ENCODE measurements around the gene ENPP1.

The ENPP1 gene

GRCh38 chr6:131762984-131763383, 44.8 kb upstream of the ENPP1 start:
- H3K4me3 ChIP-seq (ENCODE audit: low read depth, low read length) = no peak overlapping the region
- no peak overlapping the region for H3K27ac ChIP-seq
- no peaks in the 10 kb centered on the region for H3K36me3 ChIP-seq (ENCODE audit: control insufficient read depth, insufficient read depth, low read length)
- no peaks in the 10 kb centered on the region for H3K79me2 ChIP-seq
- H3K27me3 ChIP-seq (ENCODE audit: control insufficient read depth, insufficient read depth, low read length) = no peaks in the 10 kb centered on the region
- TF ChIP-seq CTCF (IDR thresholded peaks at IDR 0.05) = no peak
- H3K4me1 ChIP-seq = no peaks in the 10 kb centered on the region
- no peak overlapping the region for H2AFZ ChIP-seq
- no peaks in the 10 kb centered on the region for H3K9me3 ChIP-seq (ENCODE audit: control insufficient read depth, low read length)
- H3K4me2 ChIP-seq (ENCODE audit: low read length) = no peak overlapping the region
- no peak overlapping the region for H3K9ac ChIP-seq

GRCh38 chr6:131763749-131764148, 44.1 kb upstream of the ENPP1 start:
- Histone ChIP-seq H3K27ac (no peak overlapping the region), H3K27me3 (ENCODE audit: control insufficient read depth, insufficient read depth, low read length) (no peaks in the 10 kb centered on the region), H2AFZ (no peak overlapping the region), H3K4me1 (no peaks in the 10 kb centered on the region), H3K4me2 (ENCODE audit: low read length) (no peak overlapping the region), H3K9ac (no peak overlapping the region), H3K9me3 (ENCODE audit: control insufficient read depth, low read length) (no peaks in the 10 kb centered on the region), H3K79me2 (no peaks in the 10 kb centered on the region), H3K4me3 (ENCODE audit: low read depth, low read length) (no peak overlapping the region), H3K36me3 (ENCODE audit: control insufficient read depth, insufficient read depth, low read length) (no peaks in the 10 kb centered on the region)
- no peak for TF ChIP-seq CTCF (IDR thresholded peaks at IDR 0.05)

GRCh38 chr6:131764350-131764749, 43.5 kb upstream of the ENPP1 start:
- no peak for TF ChIP-seq CTCF (IDR thresholded peaks at IDR 0.05)
- Histone ChIP-seq H3K9me3 (ENCODE audit: control insufficient read depth, low read length) (no peaks in the 10 kb centered on the region), H3K4me1 (no peaks in the 10 kb centered on the region), H3K4me2 (ENCODE audit: low read length) (no peak overlapping the region), H3K27ac (no peak overlapping the region), H3K4me3 (ENCODE audit: low read depth, low read length) (no peak overlapping the region), H3K27me3 (ENCODE audit: control insufficient read depth, insufficient read depth, low read length) (no peaks in the 10 kb centered on the region), H3K9ac (no peak overlapping the region), H3K36me3 (ENCODE audit: control insufficient read depth, insufficient read depth, low read length) (no peaks in the 10 kb centered on the region), H3K79me2 (no peaks in the 10 kb centered on the region), H2AFZ (no peak overlapping the region)

DNA sequence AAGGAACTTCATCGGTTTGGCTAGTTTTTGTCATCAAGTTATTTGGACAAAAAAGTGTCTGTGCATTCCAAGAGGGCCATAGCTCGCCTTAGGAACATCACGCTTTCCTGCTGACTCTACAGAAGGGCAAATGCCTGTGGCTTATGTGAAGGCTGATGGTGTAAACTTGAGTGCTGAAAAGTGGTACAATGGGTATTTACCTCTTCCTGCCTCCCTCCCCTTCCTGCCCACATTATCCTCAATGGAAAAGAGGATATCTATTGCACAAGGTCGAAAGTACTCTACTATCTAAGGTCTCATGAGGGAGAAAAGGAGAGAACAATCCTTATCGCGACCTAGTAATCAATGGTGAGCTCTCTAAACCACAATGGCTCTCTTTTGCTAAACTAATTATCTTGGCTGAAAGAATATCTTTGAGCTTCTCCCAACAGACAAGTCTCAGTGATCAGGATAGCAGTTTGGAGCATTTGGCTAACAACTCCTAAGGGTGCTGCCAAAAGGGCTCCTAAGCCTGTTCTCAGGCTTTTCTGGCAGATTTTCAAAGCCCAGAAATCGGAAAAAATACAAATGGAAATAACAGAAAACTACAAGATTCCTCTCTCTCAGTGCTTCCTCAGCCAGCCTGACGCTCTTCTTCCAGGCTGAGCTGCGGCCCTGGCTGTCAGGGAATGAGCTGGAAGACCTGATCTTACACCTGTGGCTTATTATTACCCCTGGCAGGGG, 42.6 kb upstream of the ENPP1 start:
- Histone ChIP-seq H3K4me3 (ENCODE audit: low read depth, low read length) (no peak overlapping the region), H3K27ac (no peak overlapping the region), H3K4me2 (ENCODE audit: low read length) (no peak overlapping the region), H3K36me3 (ENCODE audit: control insufficient read depth, insufficient read depth, low read length) (no peaks in the 10 kb centered on the region), H3K79me2 (no peaks in the 10 kb centered on the region), H3K4me1 (no peaks in the 10 kb centered on the region), H2AFZ (no peak overlapping the region), H3K9me3 (ENCODE audit: control insufficient read depth, low read length) (no peaks in the 10 kb centered on the region), H3K9ac (no peak overlapping the region), H3K27me3 (ENCODE audit: control insufficient read depth, insufficient read depth, low read length) (no peaks in the 10 kb centered on the region)
- no peak for TF ChIP-seq CTCF (IDR thresholded peaks at IDR 0.05)

DNA sequence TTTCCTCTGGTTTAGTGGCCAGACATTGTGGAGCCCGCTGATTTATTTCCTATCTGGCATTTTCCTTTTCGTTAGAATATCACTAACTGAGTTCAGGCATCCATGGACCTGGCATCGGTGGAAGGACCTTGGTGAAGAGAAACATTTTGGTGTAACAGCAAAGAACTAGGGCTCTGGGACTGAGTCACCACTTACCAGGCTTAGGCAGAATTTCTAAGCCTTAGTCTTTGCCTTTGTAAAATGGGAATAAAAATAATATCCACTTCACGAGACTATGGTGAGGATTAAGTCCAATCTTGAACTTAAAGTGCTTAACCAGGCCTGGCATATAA, 42.0 kb upstream of the ENPP1 start:
- Histone ChIP-seq H3K9me3 (ENCODE audit: control insufficient read depth, low read length) (no peaks in the 10 kb centered on the region), H3K4me2 (ENCODE audit: low read length) (no peak overlapping the region), H3K9ac (no peak overlapping the region), H2AFZ (no peak overlapping the region), H3K4me1 (no peaks in the 10 kb centered on the region), H3K36me3 (ENCODE audit: control insufficient read depth, insufficient read depth, low read length) (no peaks in the 10 kb centered on the region), H3K27ac (no peak overlapping the region), H3K79me2 (no peaks in the 10 kb centered on the region), H3K4me3 (ENCODE audit: low read depth, low read length) (no peak overlapping the region), H3K27me3 (ENCODE audit: control insufficient read depth, insufficient read depth, low read length) (no peaks in the 10 kb centered on the region)
- no peak for TF ChIP-seq CTCF (IDR thresholded peaks at IDR 0.05)
